SW 1271 (cell line): ENCODE measurements around the gene STPG3.
"Not testable (repeated sequence)": the region's sequence is repeated elsewhere in the genome, so short reads cannot be mapped to it uniquely, and the experiment has no call there.

Experiments used
- DNase-seq, 2 experiments: peaks; one replicate each; lab custom pipeline; 2025; lab: John Stamatoyannopoulos, UW

The STPG3 gene

GRCh38 chr9:137234055-137234697 is 16.9 kb upstream of the STPG3 start:
- no peak for DNase-seq

GRCh38 chr9:137234758-137235423 is 16.2 kb upstream of the STPG3 start:
- DNase-seq, result no peak

- DNase-seq, result no peak
Observed at GRCh38 chr9:137235424-137236237, 15.5 kb upstream of the STPG3 start.

GRCh38 chr9:137236238-137236935 is 14.7 kb upstream of the STPG3 start:
- DNase-seq, result peak; percentile 64 to 76

- no peak for DNase-seq
Observed at GRCh38 chr9:137236936-137237421, 14.1 kb upstream of the STPG3 start.

GRCh38 chr9:137237759-137238726 is 13.0 kb upstream of the STPG3 start:
- DNase-seq, result peak in 1 of 2 experiments; percentile 29

- not testable (repeated sequence) for DNase-seq
Observed at GRCh38 chr9:137239541-137240200, 11.4 kb upstream of the STPG3 start.

GRCh38 chr9:137240318-137240840 is 10.7 kb upstream of the STPG3 start:
- peak in 1 of 2 experiments; percentile 70 for DNase-seq

- peak; percentile 99 to 100 for DNase-seq
Observed at GRCh38 chr9:137240841-137241489, 10.1 kb upstream of the STPG3 start, which contains the start of gene TUBB4B. TSS of gene TUBB4B (plus strand) at chr9:137241287. CDS start at chr9:137241361, 74 bp downstream.

- DNase-seq, result no peak
Observed at GRCh38 chr9:137241490-137242268, 9.4 kb upstream of the STPG3 start.

GRCh38 chr9:137242269-137243203 is 8.6 kb upstream of the STPG3 start:
- no peak for DNase-seq

GRCh38 chr9:137243266-137243625 is 7.8 kb upstream of the STPG3 start:
- not testable (repeated sequence) for DNase-seq

GRCh38 chr9:137243626-137244485 is 7.2 kb upstream of the STPG3 start:
- no peak for DNase-seq

GRCh38 chr9:137244486-137245449 is 6.3 kb upstream of the STPG3 start:
- no peak for DNase-seq
